ENCODE data around the gene ADAT3.

DNA sequence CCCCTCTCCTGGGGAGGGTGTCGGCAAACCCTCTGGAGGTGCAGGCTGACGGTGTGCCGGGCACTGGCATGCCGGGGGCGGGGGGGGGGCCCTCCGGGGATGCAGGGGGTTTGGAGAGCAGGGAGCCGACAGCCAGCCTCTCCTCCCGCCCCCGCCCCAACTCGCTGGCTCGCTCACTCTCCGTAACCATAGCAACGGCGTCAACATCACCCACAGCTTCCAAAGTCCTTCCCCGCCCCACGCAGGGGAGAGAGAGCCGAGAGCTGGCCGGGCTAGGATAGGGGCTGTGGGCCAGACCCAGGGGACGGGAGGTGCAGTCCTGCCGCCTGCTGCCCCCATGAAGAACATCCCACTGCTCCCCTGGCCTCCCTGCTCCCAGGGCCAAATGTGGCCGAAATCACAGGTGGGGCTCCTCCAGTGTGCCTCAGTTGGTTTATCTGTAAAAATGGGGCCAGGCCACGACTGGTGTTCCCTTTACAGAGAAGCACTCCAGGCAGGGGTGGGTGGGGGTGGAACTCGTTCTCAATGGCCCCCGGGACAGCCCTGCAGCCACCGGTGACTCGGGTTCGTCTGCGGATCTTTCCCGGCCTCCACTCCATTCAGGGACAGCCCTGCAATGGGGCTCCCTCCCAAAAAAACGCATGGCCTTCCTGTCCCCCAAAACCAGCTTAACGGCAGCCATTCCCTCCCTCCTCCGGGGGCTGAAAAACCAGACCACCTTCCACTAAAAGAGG lies 45.0 kb upstream of the ADAT3 start:
- TF ChIP-seq, protein P1, sequence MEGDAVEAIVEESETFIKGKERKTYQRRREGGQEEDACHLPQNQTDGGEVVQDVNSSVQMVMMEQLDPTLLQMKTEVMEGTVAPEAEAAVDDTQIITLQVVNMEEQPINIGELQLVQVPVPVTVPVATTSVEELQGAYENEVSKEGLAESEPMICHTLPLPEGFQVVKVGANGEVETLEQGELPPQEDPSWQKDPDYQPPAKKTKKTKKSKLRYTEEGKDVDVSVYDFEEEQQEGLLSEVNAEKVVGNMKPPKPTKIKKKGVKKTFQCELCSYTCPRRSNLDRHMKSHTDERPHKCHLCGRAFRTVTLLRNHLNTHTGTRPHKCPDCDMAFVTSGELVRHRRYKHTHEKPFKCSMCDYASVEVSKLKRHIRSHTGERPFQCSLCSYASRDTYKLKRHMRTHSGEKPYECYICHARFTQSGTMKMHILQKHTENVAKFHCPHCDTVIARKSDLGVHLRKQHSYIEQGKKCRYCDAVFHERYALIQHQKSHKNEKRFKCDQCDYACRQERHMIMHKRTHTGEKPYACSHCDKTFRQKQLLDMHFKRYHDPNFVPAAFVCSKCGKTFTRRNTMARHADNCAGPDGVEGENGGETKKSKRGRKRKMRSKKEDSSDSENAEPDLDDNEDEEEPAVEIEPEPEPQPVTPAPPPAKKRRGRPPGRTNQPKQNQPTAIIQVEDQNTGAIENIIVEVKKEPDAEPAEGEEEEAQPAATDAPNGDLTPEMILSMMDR (IDR thresholded peaks at IDR 0.05): no peak
- TF ChIP-seq EZH2 (IDR thresholded peaks at IDR 0.05): no peak
- TF ChIP-seq EZH2phosphoT487 (IDR thresholded peaks at IDR 0.05): no peak
